Measurements from ENCODE around the gene VENTX. TPM values are rescaled to one million over a fixed set of nuclear protein-coding genes. Genes with fewer than 3 reads are reported as not detected.

Gene VENTX
- total and polyA plus RNA-seq, 2 of the 4 experiments (the other 2 are of a cell fraction) = not detected

- ATAC-seq (ENCODE audit: low read depth) = no peak; the same call in 1 of the 2 replicates
- TF ChIP-seq ELK1 (IDR thresholded peaks at IDR 0.05; ENCODE audit: borderline replicate concordance, low read depth, low read length) (no peak), MAFK (IDR thresholded peaks at IDR 0.05; ENCODE audit: low read depth, low read length) (no peak), RFX5 (IDR thresholded peaks at IDR 0.05; ENCODE audit: low read depth, low read length) (no peak), CHD1 (IDR thresholded peaks at IDR 0.05; ENCODE audit: low read depth, low read length) (no peak)
- BruUV-seq (replicated peaks) = no TSS peak
These were observed 35.5 kb upstream of the VENTX start for GRCh38 chr10:133201948-133202725.

More at GRCh38 chr10:133201948-133202725, 35.5 kb upstream of the VENTX start:
- WGBS, 2 experiments (ENCODE audit: extremely low coverage in 2 of 2, insufficient read length in 1 of 2) = 66% methylated on average over 19 of the region's 29 CpGs; no CpG with 5 or more reads in 1 of the 2 experiments
- H3K27ac ChIP-seq (ENCODE audit: insufficient read depth, low read length) = no peak overlapping the region
- no peaks in the 10 kb centered on the region for H3K9me3 ChIP-seq (ENCODE audit: control insufficient read depth, insufficient read depth, low read length)
- no peak overlapping the region for H2AK5ac ChIP-seq (ENCODE audit: low read depth, low read length)
- no peak overlapping the region for H3K18ac ChIP-seq (ENCODE audit: low read depth, low read length)
- no peak overlapping the region for H4K5ac ChIP-seq (ENCODE audit: low read depth, low read length)
- no peak overlapping the region for H2BK120ac ChIP-seq (ENCODE audit: low read depth, low read length)
- H2AFZ ChIP-seq (replicated peaks; ENCODE audit: low read length, poor library complexity) = no peak overlapping the region
- no peaks in the 10 kb centered on the region for H3K27me3 ChIP-seq (ENCODE audit: control insufficient read depth, insufficient read depth, low read length)
- no peaks in the 10 kb centered on the region for H4K20me1 ChIP-seq (ENCODE audit: insufficient read depth, low read length)
- ChIA-PET POLR2A (ENCODE audit: unreplicated experiment) (no interaction called here), CTCF (no interaction called here)
- H4K8ac ChIP-seq (ENCODE audit: low read depth in 2 of 2, low read length in 2 of 2) = no peak overlapping the region
- in situ Hi-C loops (cut with MboI; ENCODE audit: low sequenced_read_pairs) = no loop called here
- no peak overlapping the region for H2AK9ac ChIP-seq (replicated peaks; ENCODE audit: low read depth, low read length, poor library complexity)
- no peak overlapping the region for H3K9ac ChIP-seq (ENCODE audit: low read depth, low read length)
- H3K14ac ChIP-seq (replicated peaks; ENCODE audit: low read depth, low read length) = no peak overlapping the region
- no peaks in the 10 kb centered on the region for H3K36me3 ChIP-seq (ENCODE audit: control insufficient read depth, insufficient read depth, low read length)
- H3K4me3 ChIP-seq (ENCODE audit: insufficient read depth, low read depth, low read length) = no peak overlapping the region
- no peak overlapping the region for H2BK20ac ChIP-seq (ENCODE audit: low read depth, low read length)
- H3K9me1 ChIP-seq (ENCODE audit: insufficient read depth, low read length) = no peaks in the 10 kb centered on the region
- H3K79me1 ChIP-seq (ENCODE audit: low read depth in 1 of 2, low read length in 2 of 2) = no peaks in the 10 kb centered on the region
- no peak overlapping the region for H3K4ac ChIP-seq (ENCODE audit: low read depth, low read length)
- intact Hi-C loops (cut with micrococcal nuclease) = no loop called here
- dilution Hi-C loops (cut with HindIII; ENCODE audit: low sequenced_read_pairs, unreplicated experiment) = no loop called here
- H3K4me2 ChIP-seq (ENCODE audit: low read depth, low read length) = no peak overlapping the region
- H3K23ac ChIP-seq (ENCODE audit: low read depth, low read length) = no peak overlapping the region
- no peak overlapping the region for H2BK15ac ChIP-seq (ENCODE audit: low read depth, low read length)
- H2BK5ac ChIP-seq (ENCODE audit: low read depth, low read length, poor library complexity, severe bottlenecking) = no peak overlapping the region
- DNase-seq = no peak
- H3K4me1 ChIP-seq (ENCODE audit: control insufficient read depth, insufficient read depth, low read length) = no peaks in the 10 kb centered on the region
- H3K56ac ChIP-seq (ENCODE audit: extremely low read depth, insufficient read depth, low read length) = no peak overlapping the region
- H4K91ac ChIP-seq (ENCODE audit: insufficient read depth, low read depth, low read length) = no peak overlapping the region
